Endothelial cell of umbilical vein (primary cell): ENCODE results near the gene FAM32A. TPM values are rescaled to one million over a fixed set of nuclear protein-coding genes. Genes with fewer than 3 reads are reported as not detected.

Source experiments
- BruUV-seq: library from RNA; stranded (reverse); fragments of 400-500 nt; replicated peaks from 2 replicates; lab custom pipeline; 2021; lab: Mats Ljungman, UMichigan
- CTCF ChIA-PET: fragments of 300-600, 350-600 bp; sonication (Branson Sonifier 250); formaldehyde crosslinking; loops from one replicate; lab custom pipeline; 2021; ENCODE audit warnings: antibody characterized with exemption, inconsistent platforms; lab: Charles Lee
- POLR2A ChIA-PET: fragments of 300-600, 350-600 bp; sonication (Branson Sonifier 250); formaldehyde crosslinking; loops from one replicate; lab custom pipeline; 2021; ENCODE audit warnings: antibody characterized with exemption, inconsistent platforms; lab: Charles Lee
- DNase-seq: peaks from one replicate; pipeline ENCODE4 v3.0.0-alpha.2; 2011; ENCODE audit warnings: low read depth, low spot score
- FAIRE-seq: peaks from 2 replicates; lab custom pipeline; 2011; peaks lifted over from hg19 to GRCh38; lab: Jason Lieb, UNC
- H2AFZ ChIP-seq: 2 replicates; pipeline ENCODE4 v1.6.0; 2012; ENCODE audit warnings: low read depth, low read length, control low read depth, inconsistent platforms
- H3K27ac ChIP-seq: 2 replicates; pipeline ENCODE4 v1.5.1; 2011; ENCODE audit warnings: low read depth, mild to moderate bottlenecking, control low read depth, low read length, moderate library complexity; ENCODE audit not compliant: insufficient read depth
- H3K27me3 ChIP-seq, 2 experiments: 2 replicates each; pipeline versions ENCODE4 v1.6.0 to v1.6.1; 2011; ENCODE audit warnings: low read length in 2 of 2, mixed read lengths in 1 of 2; ENCODE audit not compliant: control insufficient read depth in 2 of 2, insufficient read depth in 2 of 2
- H3K36me3 ChIP-seq, 2 experiments: 2 replicates in 1 of 2; 3 replicates in 1 of 2; pipeline ENCODE4 v1.5.1; 2011; ENCODE audit warnings: low read length in 2 of 2, mild to moderate bottlenecking in 1 of 2, moderate library complexity in 1 of 2; ENCODE audit not compliant: control insufficient read depth in 2 of 2, insufficient read depth in 2 of 2; ENCODE audit errors: extremely low read depth in 1 of 2
- H3K4me1 ChIP-seq: 3 replicates; pipeline ENCODE4 v1.5.1; 2011; ENCODE audit warnings: mild to moderate bottlenecking, low read length; ENCODE audit not compliant: control insufficient read depth, insufficient read depth; ENCODE audit errors: extremely low read depth
- H3K4me2 ChIP-seq: 2 replicates; pipeline ENCODE4 v1.6.1; 2011; ENCODE audit warnings: low read length, control low read depth, mixed read lengths; ENCODE audit not compliant: insufficient read depth
- H3K4me3 ChIP-seq, 3 experiments: fragments of 200-600 bp in 1 of 3; sonication (generic), shearing (Covaris generic) in 1 of 3; replicated peaks in 1 of 3; 2 replicates each; pipeline ENCODE4 v1.5.1; 2011 to 2016; ENCODE audit warnings: control low read depth in 3 of 3, low read length in 3 of 3, mild to moderate bottlenecking in 2 of 3, inconsistent platforms in 1 of 3, low read depth in 1 of 3, moderate library complexity in 1 of 3; ENCODE audit not compliant: insufficient read depth in 1 of 3
- H3K79me2 ChIP-seq: 2 replicates; pipeline ENCODE4 v1.6.0; 2012; ENCODE audit warnings: low read length, inconsistent platforms; ENCODE audit not compliant: control insufficient read depth, insufficient read depth
- H3K9ac ChIP-seq: replicated peaks from 2 replicates; pipeline ENCODE3; 2011; ENCODE audit warnings: low read length, control low read depth; ENCODE audit not compliant: insufficient read depth; ENCODE audit errors: extremely low read depth
- H3K9me1 ChIP-seq: replicated peaks from 3 replicates; pipeline ENCODE4 v1.6.0; 2011; ENCODE audit warnings: mild to moderate bottlenecking, low read length; ENCODE audit not compliant: control insufficient read depth, insufficient read depth; ENCODE audit errors: extremely low read depth
- H3K9me3 ChIP-seq: replicated peaks from 2 replicates; pipeline ENCODE4 v1.5.1; 2012; ENCODE audit warnings: low read length, inconsistent platforms; ENCODE audit not compliant: control insufficient read depth, insufficient read depth
- H4K20me1 ChIP-seq: replicated peaks from 2 replicates; pipeline ENCODE3; 2011; ENCODE audit warnings: mild to moderate bottlenecking, low read length; ENCODE audit not compliant: control insufficient read depth, insufficient read depth; ENCODE audit errors: extremely low read depth
- CTCF ChIP-seq, 2 donors: IDR thresholded peaks; 1 replicate in 1 of 2; 2 replicates in 1 of 2; pipeline ENCODE4 v1.5.1; 2011; ENCODE audit warnings: low read length in 2 of 2, mild to moderate bottlenecking in 2 of 2, moderate library complexity in 2 of 2, control low read depth in 1 of 2, inconsistent platforms in 1 of 2, low read depth in 1 of 2; ENCODE audit not compliant: insufficient read depth in 1 of 2; ENCODE audit errors: extremely low read depth in 1 of 2
- EZH2 ChIP-seq: IDR thresholded peaks from 2 replicates; pipeline ENCODE4 v1.6.1; 2012; ENCODE audit warnings: borderline replicate concordance, low read depth, mild to moderate bottlenecking, moderate library complexity, low read length, inconsistent platforms; ENCODE audit not compliant: severe bottlenecking
- FOS ChIP-seq: IDR thresholded peaks from 2 replicates; pipeline ENCODE4 v1.6.1; 2011; ENCODE audit warnings: mild to moderate bottlenecking, low read length, moderate library complexity, borderline replicate concordance; ENCODE audit not compliant: insufficient read depth
- GATA2 ChIP-seq: IDR thresholded peaks from 2 replicates; pipeline ENCODE4 v1.7.0; 2011; ENCODE audit warnings: low read depth, mild to moderate bottlenecking, moderate library complexity, mixed read lengths, low read length; ENCODE audit not compliant: insufficient read length, insufficient read depth
- JUN ChIP-seq: IDR thresholded peaks from 2 replicates; pipeline ENCODE4 v1.6.1; 2011; ENCODE audit warnings: borderline replicate concordance, low read depth; ENCODE audit not compliant: insufficient read length, insufficient read depth
- MAX ChIP-seq: IDR thresholded peaks from 2 replicates; pipeline ENCODE4 v1.6.1; 2011; ENCODE audit not compliant: insufficient read depth, insufficient read length
- MYC ChIP-seq: IDR thresholded peaks from one replicate; pipeline ENCODE4 v1.6.1; 2011; ENCODE audit warnings: mild to moderate bottlenecking, low read depth, low read length
- POLR2A ChIP-seq: IDR thresholded peaks from 2 replicates; pipeline ENCODE4 v1.6.1; 2012; ENCODE audit warnings: low read depth, mild to moderate bottlenecking, control low read depth, low read length
- POLR2AphosphoS5 ChIP-seq: IDR thresholded peaks from 2 replicates; pipeline ENCODE4 v1.6.1; 2012; ENCODE audit warnings: low read depth, mild to moderate bottlenecking, control low read depth, low read length, moderate library complexity; ENCODE audit not compliant: insufficient read depth
- dilution Hi-C: fragments of 300-500 bp; cut with MboI; formaldehyde crosslinking; loops from one replicate; pipeline ENCODE4 v1.15.0; 2019; ENCODE audit warnings: low sequenced_read_pairs; ENCODE audit not compliant: extremely low pct_ligation_motif_present
- intact Hi-C: fragments of 100-400 bp; cut with micrococcal nuclease; formaldehyde crosslinking; loops from one replicate; pipeline ENCODE4 v1.10.0; 2022
- polyA plus RNA-seq, 4 experiments: library from polyadenylated mRNA; depleted of rRNA in 3 of 4; stranded (reverse) in 3 of 4; unstranded in 1 of 4; fragments of >200 nt; gene quantifications; 2 replicates each; pipeline versions ENCODE4 v1.2.1 to v1.2.3, GENCODE V29; 2011 to 2012; ENCODE audit warnings: missing spikeins in 1 of 4
- total RNA-seq: library from RNA; stranded (reverse); gene quantifications from 2 replicates; pipeline ENCODE4 v1.2.3, GENCODE V29; 2021

Gene FAM32A
- total and polyA plus RNA-seq, 2 donors (not counting 3 experiments of a cell fraction or from before 2014, with no cell fraction given): 82.8 to 130 TPM

- ChIA-PET CTCF (interaction anchor here (1.4 kb wide), 1 partner anchor 159 kb away, joined by 3 read pairs; no protein-coding TSS in a partner anchor), POLR2A (no interaction called here)
- Histone ChIP-seq H3K27ac (no peak overlapping the region), H3K36me3 (peaks cover 9 to 44% of the 10 kb centered on the region in 2 experiments), H3K4me2 (no peak overlapping the region), H3K4me3 (no peak overlapping the region), H3K27me3 (no peaks in the 10 kb centered on the region), H4K20me1 (no peaks in the 10 kb centered on the region), H3K9me1 (no peaks in the 10 kb centered on the region), H2AFZ (no peak overlapping the region), H3K9ac (no peak overlapping the region), H3K79me2 (peaks cover 6% of the 10 kb centered on the region), H3K9me3 (peaks cover 5% of the 10 kb centered on the region), H3K4me1 (no peaks in the 10 kb centered on the region)
- no TSS peak for BruUV-seq
- dilution Hi-C loops: loop anchor here (25.0 kb wide), 1 partner anchor 139 kb away; no protein-coding TSS in a partner anchor
- no peak for FAIRE-seq
- TF ChIP-seq CTCF (IDR thresholded peaks at IDR 0.05; ENCODE audit: extremely low read depth in 1 of 2, insufficient read depth in 1 of 2, low read depth in 1 of 2, low read length in 2 of 2) (no peak), EZH2 (no peak), POLR2AphosphoS5 (no peak), GATA2 (no peak), POLR2A (no peak), MYC (no peak), MAX (no peak), JUN (no peak), FOS (no peak)
- no peak for DNase-seq
- intact Hi-C loops: no loop called here
These were observed 38.5 kb downstream of the FAM32A start for GRCh38 chr19:16223746-16224145.
